Gastroesophageal sphincter (tissue), 4 donors: ENCODE results near the gene MAP7D3. TPM values are rescaled to one million over a fixed set of nuclear protein-coding genes. Genes with fewer than 3 reads are reported as not detected.

Experiments
- ATAC-seq: fragments of 150-250 bp; one replicate; pipeline ENCODE4 v1.9.1; 2016; ENCODE audit warnings: mild to moderate bottlenecking, moderate library complexity
- H3K27ac ChIP-seq, 4 donors: fragments of 200-600 bp; sonication (generic) in 3 of 4; 1 replicate in 3 of 4; 2 replicates in 1 of 4; pipeline ENCODE4 v1.5.1; 2016 to 2019
- H3K27me3 ChIP-seq: fragments of 200-600 bp; sonication (generic); one replicate; pipeline ENCODE4 v1.5.1; 2019
- H3K36me3 ChIP-seq, 2 donors: fragments of 200-600 bp; sonication (generic); one replicate each; pipeline ENCODE4 v1.5.1; 2019; ENCODE audit warnings: control low read depth in 1 of 2
- H3K4me1 ChIP-seq, 3 donors: fragments of 200-600 bp; sonication (generic); 1 replicate in 2 of 3; 2 replicates in 1 of 3; pipeline ENCODE4 v1.5.1; 2016 to 2019; ENCODE audit warnings: control low read depth in 2 of 3
- H3K4me3 ChIP-seq, 2 donors: fragments of 200-600 bp; sonication (generic); one replicate each; pipeline ENCODE4 v1.5.1; 2019; ENCODE audit warnings: mild to moderate bottlenecking in 1 of 2, moderate library complexity in 1 of 2
- H3K9me3 ChIP-seq, 3 donors: fragments of 200-600 bp; sonication (generic); one replicate each; pipeline ENCODE4 v1.5.1; 2017 to 2019; ENCODE audit warnings: control low read depth in 2 of 3
- CTCF ChIP-seq, 4 experiments: fragments of 200-600 bp in 2 of 4; fragments of 450-650 bp in 2 of 4; sonication (generic) in 1 of 4; IDR thresholded peaks; one replicate each; pipeline ENCODE4 v1.5.1; 2017 to 2019; ENCODE audit warnings: antibody characterized with exemption in 4 of 4, mild to moderate bottlenecking in 2 of 4, moderate library complexity in 2 of 4
- EP300 ChIP-seq: sonication (generic); formaldehyde crosslinking; IDR thresholded peaks from one replicate; pipeline ENCODE4 v1.6.1; 2017; ENCODE audit warnings: antibody characterized with exemption, mild to moderate bottlenecking
- POLR2A ChIP-seq, 2 donors: fragments of 450-650 bp; IDR thresholded peaks; one replicate each; pipeline ENCODE4 v1.6.1; 2017; ENCODE audit warnings: antibody characterized with exemption in 2 of 2, mild to moderate bottlenecking in 2 of 2, moderate library complexity in 1 of 2
- POLR2AphosphoS5 ChIP-seq: sonication (generic); formaldehyde crosslinking; IDR thresholded peaks from one replicate; pipeline ENCODE4 v1.6.1; 2017; ENCODE audit warnings: antibody characterized with exemption
- WGBS, 2 donors: methylation state at CpG; one replicate each; pipeline ENCODE4 v1.1.5; 2018; ENCODE audit warnings: low coverage in 1 of 2; 5-methylcytosine and 5-hydroxymethylcytosine counted together
- total RNA-seq, 4 donors: library from RNA; depleted of rRNA; stranded (reverse); fragments of >200 nt; gene quantifications; one replicate each; pipeline ENCODE4 v1.1.0, GENCODE V29; 2016

MAP7D3 gene
- total RNA-seq, 4 donors from 2014 or later: 17.1 to 30.5 (median 23.0) TPM

- H3K9me3 ChIP-seq: no peaks in the 10 kb centered on the region
- peak overlapping the region; percentile 92 to 96 (median 94) for H3K27ac ChIP-seq
- ATAC-seq: no peak
- TF ChIP-seq POLR2A (IDR thresholded peaks at IDR 0.05) (no peak), CTCF (IDR thresholded peaks at IDR 0.05) (no peak), POLR2AphosphoS5 (no peak)
- H3K4me1 ChIP-seq: peaks cover 0 to 57% (median 10%) of the 10 kb centered on the region in 3 donors
- no peaks in the 10 kb centered on the region for H3K36me3 ChIP-seq
- peak overlapping the region; percentile 47 to 50 for H3K4me3 ChIP-seq
- 35 to 55% methylated on average over 2 to 3 of the region's 6 CpGs for WGBS, 2 donors
- H3K27me3 ChIP-seq: no peaks in the 10 kb centered on the region
These were observed 52.4 kb downstream of the MAP7D3 start for GRCh38 chrX:136198678-136199243.

GRCh38 chrX:136198010-136198409, 53.2 kb downstream of the MAP7D3 start:
- H3K27ac ChIP-seq: peak overlapping the region; percentile 92 to 96 (median 94)
- no peaks in the 10 kb centered on the region for H3K27me3 ChIP-seq
- no peaks in the 10 kb centered on the region for H3K9me3 ChIP-seq
- H3K36me3 ChIP-seq: no peaks in the 10 kb centered on the region
- TF ChIP-seq POLR2A (IDR thresholded peaks at IDR 0.05) (no peak), CTCF (IDR thresholded peaks at IDR 0.05) (no peak), EP300 (no peak), POLR2AphosphoS5 (peak; percentile 13)
- no peak for ATAC-seq
- peak overlapping the region; percentile 47 to 50 for H3K4me3 ChIP-seq
- peaks cover 3 to 65% (median 14%) of the 10 kb centered on the region in 3 donors for H3K4me1 ChIP-seq

GRCh38 chrX:136196691-136197155, 54.5 kb downstream of the MAP7D3 start:
- H3K9me3 ChIP-seq: no peaks in the 10 kb centered on the region
- no peaks in the 10 kb centered on the region for H3K27me3 ChIP-seq
- ATAC-seq: peak; percentile 60
- 48 to 65% methylated on average over 4 to 5 of the region's 7 CpGs for WGBS, 2 donors
- H3K4me1 ChIP-seq: peaks cover 3 to 70% (median 20%) of the 10 kb centered on the region in 3 donors
- TF ChIP-seq POLR2A (IDR thresholded peaks at IDR 0.05) (peak; percentile 38 to 54), EP300 (no peak), POLR2AphosphoS5 (peak; percentile 83)
- H3K4me3 ChIP-seq: peak overlapping the region; percentile 47 to 50
- no peaks in the 10 kb centered on the region for H3K36me3 ChIP-seq
- H3K27ac ChIP-seq: peak overlapping the region; percentile 92 to 96 (median 94)

GRCh38 chrX:136195247-136195646, 56.0 kb downstream of the MAP7D3 start:
- Histone ChIP-seq H3K9me3 (no peaks in the 10 kb centered on the region), H3K27me3 (no peaks in the 10 kb centered on the region), H3K4me1 (peaks cover 3 to 70% (median 20%) of the 10 kb centered on the region in 3 donors), H3K36me3 (no peaks in the 10 kb centered on the region), H3K27ac (peak overlapping the region; percentile 92 to 96 (median 94)), H3K4me3 (no peak overlapping the region)
- TF ChIP-seq POLR2A (IDR thresholded peaks at IDR 0.05): no peak
- no peak for TF ChIP-seq CTCF (IDR thresholded peaks at IDR 0.05)
- no peak for TF ChIP-seq POLR2AphosphoS5
- TF ChIP-seq EP300: no peak
- ATAC-seq: no peak
- 16 to 39% methylated on average over 4 of the region's 4 CpGs for whole genome bisulfite sequencing, 2 donors

GRCh38 chrX:136194536-136194935, 56.7 kb downstream of the MAP7D3 start:
- H3K4me3 ChIP-seq: no peak overlapping the region
- H3K27ac ChIP-seq: peak overlapping the region; percentile 92 to 96 (median 94)
- ATAC-seq: no peak
- TF ChIP-seq EP300: no peak
- no peaks in the 10 kb centered on the region for H3K27me3 ChIP-seq
- H3K36me3 ChIP-seq: no peaks in the 10 kb centered on the region
- peaks cover 3 to 71% (median 20%) of the 10 kb centered on the region in 3 donors for H3K4me1 ChIP-seq
- 85 to 100% methylated on average over 2 of the region's 2 CpGs for WGBS, 2 donors
- H3K9me3 ChIP-seq: no peaks in the 10 kb centered on the region

- ATAC-seq: no peak
- Histone ChIP-seq H3K9me3 (no peaks in the 10 kb centered on the region), H3K27me3 (no peaks in the 10 kb centered on the region), H3K4me1 (peaks cover 7 to 77% (median 20%) of the 10 kb centered on the region in 3 donors), H3K36me3 (no peaks in the 10 kb centered on the region), H3K4me3 (no peak overlapping the region), H3K27ac (peak overlapping the region; percentile 92 to 96 (median 94))
- 18 to 43% methylated on average over 4 of the region's 4 CpGs for WGBS, 2 donors
- TF ChIP-seq EP300 (no peak), POLR2AphosphoS5 (no peak)
These were observed 57.4 kb downstream of the MAP7D3 start for GRCh38 chrX:136193771-136194170.
